DMS79 treated with DMSO at 0.1 percent for 48 hours (cell line): ENCODE data around the gene DTNBP1.

Experiments used
- DNase-seq: peaks from one replicate; lab custom pipeline; 2025; lab: John Stamatoyannopoulos, UW

DTNBP1 gene

GRCh38 chr6:15592610-15593009 is 70.2 kb downstream of the DTNBP1 start:
- DNase-seq: no peak

GRCh38 chr6:15588971-15589634 is 73.7 kb downstream of the DTNBP1 start:
- DNase-seq: no peak

GRCh38 chr6:15586503-15586902 is 76.3 kb downstream of the DTNBP1 start:
- DNase-seq: no peak

GRCh38 chr6:15585760-15586214 is 77.0 kb downstream of the DTNBP1 start:
- DNase-seq: no peak

- no peak for DNase-seq
These were observed 80.3 kb downstream of the DTNBP1 start for GRCh38 chr6:15582499-15582898.

GRCh38 chr6:15581751-15582150 is 81.1 kb downstream of the DTNBP1 start:
- no peak for DNase-seq

GRCh38 chr6:15580326-15580725 is 82.5 kb downstream of the DTNBP1 start:
- no peak for DNase-seq

GRCh38 chr6:15578716-15579391 is 84.0 kb downstream of the DTNBP1 start:
- DNase-seq: no peak

GRCh38 chr6:15577550-15578171 is 85.2 kb downstream of the DTNBP1 start:
- DNase-seq: no peak

- no peak for DNase-seq
These were observed 85.7 kb downstream of the DTNBP1 start for GRCh38 chr6:15577106-15577505.

GRCh38 chr6:15575357-15576033 is 87.3 kb downstream of the DTNBP1 start:
- no peak for DNase-seq

- no peak for DNase-seq
These were observed 88.3 kb downstream of the DTNBP1 start for GRCh38 chr6:15574486-15574885.

- DNase-seq: no peak
These were observed 88.8 kb downstream of the DTNBP1 start for GRCh38 chr6:15574023-15574422.

- DNase-seq: no peak
These were observed 89.4 kb downstream of the DTNBP1 start for GRCh38 chr6:15573384-15573783.

GRCh38 chr6:15572296-15573016 is 90.4 kb downstream of the DTNBP1 start:
- no peak for DNase-seq

GRCh38 chr6:15570171-15570570 is 92.7 kb downstream of the DTNBP1 start:
- DNase-seq: no peak

- DNase-seq: no peak
These were observed 93.5 kb downstream of the DTNBP1 start for GRCh38 chr6:15569035-15569995.

GRCh38 chr6:15562977-15563376 is 99.9 kb downstream of the DTNBP1 start:
- no peak for DNase-seq

- DNase-seq: no peak
These were observed 101.2 kb downstream of the DTNBP1 start for GRCh38 chr6:15561447-15562199.

- DNase-seq: no peak
These were observed 102.1 kb downstream of the DTNBP1 start for GRCh38 chr6:15560713-15561112.
